ENCODE measurements around the gene TENM3.

The TENM3 gene

GRCh38 chr4:182845618-182846017, 602.4 kb downstream of the TENM3 start:
- no peaks in the 10 kb centered on the region for H3K27me3 ChIP-seq (ENCODE audit: insufficient read depth, poor library complexity, severe bottlenecking)
- DNase-seq (ENCODE audit: low spot score) (no peak), ATAC-seq (ENCODE audit: low read depth) (no peak)
- H3K27ac ChIP-seq (ENCODE audit: poor library complexity, severe bottlenecking), result no peak overlapping the region
- no peak for TF ChIP-seq CTCF (IDR thresholded peaks at IDR 0.05; ENCODE audit: poor library complexity, severe bottlenecking)
- no peaks in the 10 kb centered on the region for H3K4me1 ChIP-seq (ENCODE audit: insufficient read depth, poor library complexity, severe bottlenecking)
- no peak overlapping the region for H3K4me3 ChIP-seq (ENCODE audit: severe bottlenecking)
- H3K36me3 ChIP-seq (ENCODE audit: low read depth), result no peaks in the 10 kb centered on the region
- no peaks in the 10 kb centered on the region for H3K9me3 ChIP-seq (ENCODE audit: severe bottlenecking)

GRCh38 chr4:182846036-182846435, 602.8 kb downstream of the TENM3 start:
- ATAC-seq (ENCODE audit: low read depth) (no peak), DNase-seq (ENCODE audit: low spot score) (no peak)
- H3K4me3 ChIP-seq (ENCODE audit: severe bottlenecking), result no peak overlapping the region
- no peaks in the 10 kb centered on the region for H3K27me3 ChIP-seq (ENCODE audit: insufficient read depth, poor library complexity, severe bottlenecking)
- H3K4me1 ChIP-seq (ENCODE audit: insufficient read depth, poor library complexity, severe bottlenecking), result no peaks in the 10 kb centered on the region
- H3K9me3 ChIP-seq (ENCODE audit: severe bottlenecking), result no peaks in the 10 kb centered on the region
- TF ChIP-seq CTCF (IDR thresholded peaks at IDR 0.05; ENCODE audit: poor library complexity, severe bottlenecking), result no peak
- no peak overlapping the region for H3K27ac ChIP-seq (ENCODE audit: poor library complexity, severe bottlenecking)
- H3K36me3 ChIP-seq (ENCODE audit: low read depth), result no peaks in the 10 kb centered on the region

- Histone ChIP-seq H3K27me3 (ENCODE audit: insufficient read depth, poor library complexity, severe bottlenecking) (no peaks in the 10 kb centered on the region), H3K4me1 (ENCODE audit: insufficient read depth, poor library complexity, severe bottlenecking) (no peaks in the 10 kb centered on the region), H3K36me3 (ENCODE audit: low read depth) (no peaks in the 10 kb centered on the region), H3K9me3 (ENCODE audit: severe bottlenecking) (no peaks in the 10 kb centered on the region), H3K4me3 (ENCODE audit: severe bottlenecking) (no peak overlapping the region), H3K27ac (ENCODE audit: poor library complexity, severe bottlenecking) (no peak overlapping the region)
- DNase-seq (ENCODE audit: low spot score), result no peak
- no peak for ATAC-seq (ENCODE audit: low read depth)
- TF ChIP-seq CTCF (IDR thresholded peaks at IDR 0.05; ENCODE audit: poor library complexity, severe bottlenecking), result no peak
Measured at GRCh38 chr4:182847576-182848450, 604.6 kb downstream of the TENM3 start.

GRCh38 chr4:182848685-182849084, 605.5 kb downstream of the TENM3 start:
- H3K4me1 ChIP-seq (ENCODE audit: insufficient read depth, poor library complexity, severe bottlenecking), result no peaks in the 10 kb centered on the region
- H3K27me3 ChIP-seq (ENCODE audit: insufficient read depth, poor library complexity, severe bottlenecking), result no peaks in the 10 kb centered on the region
- ATAC-seq (ENCODE audit: low read depth), result no peak
- no peaks in the 10 kb centered on the region for H3K9me3 ChIP-seq (ENCODE audit: severe bottlenecking)
- no peak overlapping the region for H3K4me3 ChIP-seq (ENCODE audit: severe bottlenecking)
- no peaks in the 10 kb centered on the region for H3K36me3 ChIP-seq (ENCODE audit: low read depth)
- no peak for TF ChIP-seq CTCF (IDR thresholded peaks at IDR 0.05; ENCODE audit: poor library complexity, severe bottlenecking)
- no peak overlapping the region for H3K27ac ChIP-seq (ENCODE audit: poor library complexity, severe bottlenecking)
- DNase-seq (ENCODE audit: low spot score), result no peak

Measured in RWPE2 (cell line).